GM11168 (cell line): Measurements from ENCODE around the gene KCNJ12.
"Not testable (repeated sequence)": the region's sequence is repeated elsewhere in the genome, so short reads cannot be mapped to it uniquely, and the experiment has no call there.

Experiments used
- in situ Hi-C: fragments of 300-500 bp; cut with MboI; formaldehyde crosslinking; loops from one replicate; pipeline ENCODE4 v1.12.0; 2022; ENCODE audit warnings: low sequenced_read_pairs; ENCODE audit not compliant: unreplicated experiment

Gene KCNJ12

DNA sequence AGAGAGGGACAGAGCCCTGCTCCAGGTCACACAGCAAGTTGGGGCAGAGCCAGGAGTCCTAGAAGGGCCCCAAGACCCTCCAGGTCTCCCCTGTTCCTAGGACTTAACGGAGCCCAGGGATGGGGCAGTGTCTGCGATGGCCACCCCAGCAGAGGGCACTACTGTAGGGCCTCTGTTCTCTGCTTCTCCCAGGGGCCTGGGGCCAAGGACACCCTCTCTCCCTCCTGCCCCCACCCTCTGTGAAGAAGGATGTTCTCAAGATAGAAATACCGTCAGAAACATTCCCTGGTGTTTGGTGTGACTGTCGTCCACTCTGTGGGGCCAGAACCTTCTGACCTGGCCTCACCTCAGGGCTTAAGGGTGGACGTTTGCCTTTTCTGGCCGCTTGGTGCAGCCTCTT, 28.4 kb downstream of the KCNJ12 start:
- in situ Hi-C loops, result not testable (repeated sequence)

DNA sequence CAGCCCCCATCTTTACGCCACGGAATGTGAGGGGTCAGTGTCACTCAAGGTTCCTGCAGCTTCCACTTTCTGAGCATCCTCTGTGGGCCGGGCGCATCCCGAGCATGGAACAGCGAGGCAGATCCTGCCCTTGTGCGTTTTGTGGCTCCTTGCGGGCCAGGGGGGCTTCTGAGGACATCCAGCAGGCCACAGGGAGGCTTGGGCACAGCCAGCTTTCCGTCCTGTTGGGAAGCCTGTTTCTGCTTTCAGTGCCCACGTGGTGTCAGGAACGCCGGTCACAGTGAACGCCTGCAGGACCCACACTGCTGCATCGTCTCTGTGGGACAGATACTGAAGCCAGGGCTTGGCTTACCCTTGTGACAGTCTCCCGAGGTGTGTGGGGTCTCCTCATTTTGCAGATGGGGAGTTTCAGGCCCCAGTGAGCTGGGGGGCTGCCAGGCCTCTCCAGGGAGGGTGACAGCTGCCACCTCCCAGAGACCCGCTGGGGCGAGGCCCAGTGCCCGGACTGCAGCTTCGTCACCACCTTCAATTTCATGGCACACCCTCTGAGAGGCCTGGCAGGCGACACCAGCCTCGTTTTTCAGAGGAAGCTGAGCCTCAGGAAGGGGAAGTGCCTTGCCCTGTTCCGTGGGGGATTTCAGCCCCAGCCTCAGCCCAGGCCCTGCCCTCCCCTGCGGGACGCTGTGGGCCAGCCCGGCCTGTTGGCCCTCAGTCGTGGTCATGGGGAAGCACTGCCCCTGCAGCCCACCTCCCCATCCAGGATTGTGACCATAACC, 29.0 kb downstream of the KCNJ12 start:
- in situ Hi-C loops, result not testable (repeated sequence)

DNA sequence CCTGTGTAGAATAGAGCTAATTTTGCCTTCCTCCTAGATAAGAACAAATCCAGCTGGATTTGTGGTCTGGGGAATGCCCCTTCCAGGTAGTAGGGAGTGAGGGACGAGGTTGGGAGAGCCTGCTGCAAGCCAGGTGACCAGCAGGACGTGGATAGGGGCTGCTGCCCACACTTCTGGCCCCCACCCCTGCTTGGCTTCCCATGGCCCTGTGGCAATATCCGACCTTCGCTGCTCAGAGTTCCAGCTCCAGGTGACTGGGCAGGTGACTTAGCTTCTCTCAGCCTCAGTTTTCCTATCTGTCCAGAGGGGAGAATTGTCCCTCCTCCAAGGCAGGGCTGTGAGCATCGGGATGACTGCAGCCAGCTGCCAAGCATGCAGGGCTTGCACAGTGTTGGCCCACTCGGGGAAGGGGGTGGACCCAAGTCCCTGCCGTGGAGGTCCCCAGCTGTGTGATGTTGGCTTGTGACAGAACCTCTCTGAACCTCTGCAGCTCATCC, 29.8 kb downstream of the KCNJ12 start:
- in situ Hi-C loops, result not testable (repeated sequence)

DNA sequence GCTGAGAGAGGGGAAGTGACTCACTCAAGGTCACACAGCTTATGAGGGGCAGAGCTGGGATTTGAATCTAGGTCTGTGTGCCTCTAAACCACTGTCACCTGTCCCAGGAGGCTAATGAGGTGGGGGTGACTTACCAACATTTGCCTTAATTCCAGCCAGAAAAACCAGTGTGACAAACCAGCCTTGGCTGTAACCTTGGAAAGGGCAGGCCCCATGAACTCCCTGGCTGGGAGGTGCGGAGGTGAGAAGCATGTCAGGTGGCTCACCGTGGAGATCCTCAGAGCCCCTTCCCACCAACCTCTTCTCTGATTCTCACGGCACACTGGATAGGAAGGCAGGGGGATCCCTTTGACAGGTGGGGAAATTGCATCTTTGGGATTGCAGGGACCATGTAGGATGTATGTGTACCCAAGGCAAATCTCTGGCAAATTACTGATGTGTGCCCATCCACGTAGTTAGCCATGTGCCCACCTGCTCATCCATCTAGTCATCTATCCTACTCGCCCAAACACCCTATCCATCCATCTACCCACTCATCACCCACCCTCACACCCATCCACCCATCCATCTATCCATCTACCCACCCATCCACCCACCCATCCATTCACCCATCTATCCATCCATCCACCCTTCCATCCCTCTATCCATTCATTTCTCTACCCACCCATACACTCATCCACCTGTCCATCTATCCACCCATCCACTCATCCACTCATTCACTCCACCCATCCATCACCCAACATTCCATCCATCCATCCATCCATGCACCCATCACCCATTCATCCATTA, 30.7 kb downstream of the KCNJ12 start:
- in situ Hi-C loops, result not testable (repeated sequence)

DNA sequence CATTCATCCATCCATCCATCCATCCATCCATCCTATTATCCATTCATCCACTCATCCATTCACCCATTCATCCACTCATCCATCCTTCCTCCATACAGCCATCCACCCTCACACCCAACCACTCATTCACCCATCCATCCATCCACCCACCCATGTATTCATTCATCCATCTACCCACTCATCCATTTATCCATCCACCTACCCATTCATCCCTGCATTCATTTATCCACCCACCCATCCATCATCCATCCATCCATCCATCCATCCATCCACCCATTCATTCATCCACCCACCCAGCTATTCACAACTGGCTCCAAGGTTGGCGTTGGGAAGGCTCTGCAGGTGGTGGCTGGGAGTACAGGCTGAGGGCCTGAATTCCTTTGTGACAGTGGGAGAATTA, 31.6 kb downstream of the KCNJ12 start:
- in situ Hi-C loops, result not testable (repeated sequence)

DNA sequence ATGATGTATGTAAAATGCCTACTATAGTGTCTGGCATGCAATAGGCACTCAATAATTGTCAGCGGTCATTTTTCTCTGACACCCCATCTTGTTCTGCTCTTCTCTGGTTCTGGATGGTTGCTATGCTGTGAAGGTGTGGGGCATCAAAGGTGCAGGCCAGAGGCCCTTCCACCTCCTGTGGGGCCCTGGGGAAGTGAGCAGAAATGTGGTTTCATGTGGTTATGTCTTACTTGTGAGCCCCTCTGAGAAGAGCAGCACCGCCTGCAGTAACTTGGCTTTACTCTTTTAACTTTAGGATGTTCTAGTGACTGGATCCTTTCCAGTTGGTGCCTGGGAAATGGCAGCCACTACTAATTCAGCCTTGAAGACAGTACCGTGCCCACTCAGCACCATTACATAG, 32.1 kb downstream of the KCNJ12 start:
- in situ Hi-C loops, result not testable (repeated sequence)

DNA sequence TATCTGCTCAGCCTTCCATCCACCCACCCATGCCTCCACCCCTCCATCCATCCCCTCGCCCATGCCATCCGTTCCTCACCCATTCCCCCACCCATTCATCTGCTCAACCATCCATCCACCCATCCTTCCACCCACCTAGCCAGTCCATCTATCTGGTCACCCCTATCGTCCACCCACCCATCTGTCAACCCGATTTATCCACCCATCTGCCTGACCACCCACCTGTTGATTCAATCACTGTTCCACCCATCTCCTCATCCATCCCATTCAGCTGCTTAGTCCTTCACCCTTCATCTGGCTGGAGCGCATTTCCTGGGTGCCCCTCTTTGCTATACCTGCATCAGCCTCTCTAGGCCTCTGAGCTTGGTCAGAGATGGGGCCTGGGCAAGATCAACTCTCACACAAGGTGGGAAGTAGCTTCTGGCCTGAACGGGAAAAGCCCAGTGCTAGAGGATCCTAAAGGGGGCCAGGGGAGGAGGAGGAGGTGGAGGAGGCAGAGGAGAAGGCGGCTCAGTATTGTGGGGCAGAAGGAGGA, 32.7 kb downstream of the KCNJ12 start:
- in situ Hi-C loops, result not testable (repeated sequence)

DNA sequence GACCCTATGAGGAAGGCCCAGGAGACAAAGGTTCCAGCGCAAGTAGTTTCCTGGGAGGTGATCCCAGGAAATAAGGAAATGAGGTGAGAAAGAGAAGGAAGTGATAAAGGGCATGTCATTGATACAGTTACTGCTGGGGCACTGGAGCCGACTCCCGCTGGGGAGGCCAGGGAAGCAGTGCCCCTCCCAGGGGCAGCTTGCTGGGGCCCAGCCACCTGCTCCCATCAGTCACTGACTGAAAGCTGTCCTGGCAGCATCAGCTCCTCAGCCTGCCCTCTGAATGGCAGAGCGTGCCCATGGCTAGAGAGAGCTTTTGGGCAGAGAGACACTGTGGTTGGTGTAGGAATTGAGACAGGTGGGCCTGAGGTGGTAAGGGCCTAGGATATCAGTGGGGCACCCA, 33.2 kb downstream of the KCNJ12 start:
- in situ Hi-C loops, result not testable (repeated sequence)

DNA sequence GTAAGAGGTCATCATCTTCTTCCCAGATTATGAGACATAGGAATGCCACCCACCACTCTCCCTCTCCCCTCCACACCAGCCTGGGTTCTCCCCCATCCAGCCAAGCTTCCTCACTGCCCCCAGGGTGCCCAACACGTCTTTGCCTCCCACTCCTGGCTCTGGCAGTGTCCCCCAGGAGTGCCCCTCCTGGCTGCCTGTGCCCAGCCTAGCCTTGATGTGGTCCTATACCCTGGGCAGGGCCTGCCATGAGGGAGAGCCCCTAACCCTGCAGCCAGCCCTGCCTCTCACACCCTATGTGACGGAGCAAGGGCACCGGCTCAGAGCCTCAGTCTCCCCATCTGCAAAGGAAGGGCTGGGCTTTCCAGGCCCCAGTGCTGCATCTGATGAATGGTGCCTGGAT, 33.8 kb downstream of the KCNJ12 start:
- in situ Hi-C loops, result not testable (repeated sequence)

DNA sequence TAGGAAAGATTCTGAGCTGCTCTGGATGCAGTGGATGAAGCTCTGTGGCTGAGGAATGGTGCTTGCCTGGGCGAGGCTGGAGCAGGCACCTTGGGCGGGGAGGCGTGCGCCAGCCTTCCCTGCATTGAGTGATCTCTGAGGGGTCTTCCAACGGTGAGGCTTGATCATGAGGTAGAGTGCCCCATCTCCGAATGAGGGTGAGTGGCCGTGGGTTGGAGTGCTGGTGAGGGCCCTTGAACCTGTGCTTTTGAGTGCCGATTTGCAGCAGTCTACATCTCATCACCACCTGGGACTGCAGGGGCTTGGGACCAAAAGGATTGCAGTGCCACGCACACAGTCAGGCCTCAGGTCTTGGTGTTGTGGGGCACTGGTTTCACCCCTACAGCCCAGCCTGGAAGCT, 34.2 kb downstream of the KCNJ12 start:
- in situ Hi-C loops, result not testable (repeated sequence)

DNA sequence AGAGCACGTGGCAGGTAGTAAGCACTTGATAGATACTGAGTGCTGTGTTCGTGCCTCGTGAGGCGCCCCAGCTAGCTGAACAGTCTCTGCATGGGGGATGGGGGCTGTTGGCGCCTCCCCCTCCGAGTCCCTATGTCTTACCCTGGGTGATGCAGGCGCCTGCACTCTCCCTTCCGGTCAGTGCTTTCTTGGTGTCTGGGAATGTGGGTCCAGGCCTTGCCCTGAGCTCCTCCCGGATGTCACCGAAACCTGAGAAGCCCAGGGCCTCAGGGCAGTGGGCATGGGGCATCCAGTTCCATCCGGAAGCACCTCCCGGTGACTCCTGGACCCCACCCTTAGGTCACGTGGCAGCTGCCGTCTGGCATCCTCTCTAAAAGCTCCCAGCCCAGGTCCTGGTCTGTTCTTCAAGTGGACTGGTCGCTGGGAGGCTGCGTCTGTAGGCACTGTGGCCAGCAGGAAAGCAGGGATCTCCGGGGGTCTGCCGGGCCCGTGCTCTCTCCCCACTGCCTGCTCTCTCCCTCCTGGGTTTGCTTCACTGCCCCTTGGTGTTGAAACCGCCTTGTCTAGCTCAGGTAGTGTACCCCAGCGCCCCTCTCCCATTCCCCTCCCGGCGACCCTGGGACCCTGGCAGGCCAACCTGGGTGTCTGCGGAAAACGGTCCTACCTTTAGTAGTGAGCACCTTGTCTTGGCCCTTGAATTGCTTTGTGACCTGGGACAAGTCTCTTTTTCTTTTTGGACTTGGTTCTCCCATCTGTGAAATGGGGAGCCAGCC, 34.9 kb downstream of the KCNJ12 start:
- in situ Hi-C loops, result not testable (repeated sequence)

DNA sequence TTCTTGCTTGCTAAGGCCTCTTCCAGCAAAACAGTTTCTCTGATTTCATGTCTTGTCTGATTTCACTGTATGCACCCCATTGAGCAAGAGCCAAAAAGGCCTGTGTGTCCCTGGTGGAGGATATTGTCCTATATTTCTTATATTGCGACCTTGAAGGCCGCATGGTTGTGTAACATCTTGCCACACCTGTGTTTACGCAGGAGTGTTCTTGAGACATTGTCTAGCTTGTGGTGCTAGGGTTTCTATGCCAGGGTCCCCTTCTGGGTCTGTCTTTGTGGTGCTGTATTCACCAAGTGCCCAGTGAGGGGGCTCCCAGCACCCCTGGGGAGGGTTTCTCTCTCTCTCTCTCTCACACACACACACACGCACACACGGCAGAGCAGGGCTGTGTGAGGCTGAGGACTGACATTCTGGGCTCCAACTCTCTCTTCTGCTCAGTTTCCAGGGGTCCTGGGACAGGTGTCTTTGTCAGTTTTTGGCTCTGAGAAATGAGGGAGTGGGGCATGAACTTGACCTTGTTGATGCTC, 35.6 kb downstream of the KCNJ12 start:
- in situ Hi-C loops, result not testable (repeated sequence)

DNA sequence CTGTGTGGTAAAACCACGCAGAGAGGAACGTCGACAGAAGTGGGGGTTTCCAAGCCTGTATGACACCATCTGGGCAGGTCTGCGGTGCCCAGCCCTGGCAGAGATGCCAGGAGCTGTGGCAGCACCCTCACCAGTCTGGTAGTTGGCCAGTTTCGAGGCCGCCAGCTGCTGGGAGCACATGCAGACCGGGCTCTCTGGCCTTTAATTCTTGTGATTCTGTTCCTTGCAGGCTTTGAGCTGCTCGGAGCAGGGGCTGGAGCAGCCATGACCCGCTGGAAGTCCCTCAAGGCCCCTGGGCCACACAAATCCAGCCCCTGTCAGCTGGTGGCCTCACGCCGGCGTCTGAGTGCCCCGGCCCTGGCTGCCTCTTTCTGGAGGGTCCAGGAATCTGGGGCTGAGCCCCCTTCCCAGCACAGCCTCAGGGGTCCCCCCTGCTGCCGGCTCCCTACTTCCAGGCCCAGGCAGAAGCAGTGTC, 36.1 kb downstream of the KCNJ12 start:
- in situ Hi-C loops, result not testable (repeated sequence)

DNA sequence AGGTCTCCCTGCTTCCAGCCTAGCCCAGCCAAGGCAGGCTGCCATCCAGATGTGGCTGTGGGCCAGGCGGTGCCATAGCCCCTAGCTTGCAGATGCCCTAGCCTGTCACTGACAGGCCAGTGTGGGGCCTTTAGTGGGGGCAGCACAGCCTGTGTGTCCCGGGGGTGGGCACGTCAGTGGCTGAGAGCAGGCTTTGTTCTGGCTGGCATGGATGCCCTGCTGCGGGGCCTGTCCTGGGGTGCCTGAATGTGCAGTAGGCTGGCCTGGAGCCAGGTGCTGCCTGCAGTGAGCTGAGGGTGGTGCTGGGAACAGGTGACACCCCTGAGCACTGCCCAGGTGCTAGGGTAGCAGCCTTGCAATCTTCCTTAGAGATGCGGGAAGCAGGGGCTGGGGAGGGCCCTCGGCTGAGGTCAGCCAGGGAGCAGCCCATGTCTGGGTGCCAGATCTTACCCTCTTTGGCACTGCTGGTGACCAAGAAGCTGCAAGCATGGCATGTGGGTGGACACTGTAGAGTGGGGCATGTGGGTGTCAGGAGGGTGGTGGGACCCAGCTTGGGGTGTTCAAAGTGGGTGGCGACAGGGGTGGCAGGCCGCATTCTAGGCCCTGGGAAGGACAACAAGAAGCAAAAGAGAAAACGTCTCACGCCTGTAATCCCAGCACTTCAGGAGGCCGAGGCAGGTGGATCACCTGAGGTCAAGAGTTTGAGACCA, 37.6 kb downstream of the KCNJ12 start:
- in situ Hi-C loops, result not testable (repeated sequence)

DNA sequence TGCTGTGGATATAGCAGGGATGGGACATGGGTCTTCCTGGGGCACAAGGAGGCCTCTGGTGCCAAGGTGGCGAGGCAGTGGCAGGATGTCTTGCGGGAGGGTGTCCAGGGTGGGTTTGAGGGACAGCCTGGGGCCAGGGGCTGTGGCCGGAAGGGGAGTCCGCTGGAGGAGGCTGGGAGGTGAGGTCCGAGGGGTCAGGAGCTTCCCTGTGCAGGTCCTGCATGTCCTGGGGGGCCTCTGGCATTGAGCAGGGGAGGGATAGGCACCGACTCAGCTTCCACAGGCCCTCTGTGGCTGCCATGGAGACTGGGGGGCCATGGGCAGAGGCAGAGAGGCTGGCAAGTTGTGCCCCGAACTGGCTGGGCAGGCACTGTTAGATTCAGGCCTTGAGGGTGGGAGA, 38.5 kb downstream of the KCNJ12 start:
- in situ Hi-C loops, result not testable (repeated sequence)

DNA sequence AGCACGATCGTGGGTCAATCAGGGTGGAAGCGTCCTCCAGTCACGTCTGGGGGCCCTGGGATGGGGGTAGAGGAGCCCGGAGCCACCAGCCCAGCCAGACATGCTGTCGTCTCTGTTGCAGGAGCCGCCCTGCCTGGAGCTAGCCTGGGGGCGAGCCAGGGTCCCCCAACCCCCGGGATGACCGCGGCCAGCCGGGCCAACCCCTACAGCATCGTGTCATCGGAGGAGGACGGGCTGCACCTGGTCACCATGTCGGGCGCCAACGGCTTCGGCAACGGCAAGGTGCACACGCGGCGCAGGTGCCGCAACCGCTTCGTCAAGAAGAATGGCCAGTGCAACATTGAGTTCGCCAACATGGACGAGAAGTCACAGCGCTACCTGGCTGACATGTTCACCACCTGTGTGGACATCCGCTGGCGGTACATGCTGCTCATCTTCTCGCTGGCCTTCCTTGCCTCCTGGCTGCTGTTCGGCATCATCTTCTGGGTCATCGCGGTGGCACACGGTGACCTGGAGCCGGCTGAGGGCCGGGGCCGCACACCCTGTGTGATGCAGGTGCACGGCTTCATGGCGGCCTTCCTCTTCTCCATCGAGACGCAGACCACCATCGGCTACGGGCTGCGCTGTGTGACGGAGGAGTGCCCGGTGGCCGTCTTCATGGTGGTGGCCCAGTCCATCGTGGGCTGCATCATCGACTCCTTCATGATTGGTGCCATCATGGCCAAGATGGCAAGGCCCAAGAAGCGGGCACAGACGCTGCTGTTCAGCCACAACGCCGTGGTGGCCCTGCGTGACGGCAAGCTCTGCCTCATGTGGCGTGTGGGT, 39.2 kb downstream of the KCNJ12 start:
- in situ Hi-C loops, result not testable (repeated sequence)

DNA sequence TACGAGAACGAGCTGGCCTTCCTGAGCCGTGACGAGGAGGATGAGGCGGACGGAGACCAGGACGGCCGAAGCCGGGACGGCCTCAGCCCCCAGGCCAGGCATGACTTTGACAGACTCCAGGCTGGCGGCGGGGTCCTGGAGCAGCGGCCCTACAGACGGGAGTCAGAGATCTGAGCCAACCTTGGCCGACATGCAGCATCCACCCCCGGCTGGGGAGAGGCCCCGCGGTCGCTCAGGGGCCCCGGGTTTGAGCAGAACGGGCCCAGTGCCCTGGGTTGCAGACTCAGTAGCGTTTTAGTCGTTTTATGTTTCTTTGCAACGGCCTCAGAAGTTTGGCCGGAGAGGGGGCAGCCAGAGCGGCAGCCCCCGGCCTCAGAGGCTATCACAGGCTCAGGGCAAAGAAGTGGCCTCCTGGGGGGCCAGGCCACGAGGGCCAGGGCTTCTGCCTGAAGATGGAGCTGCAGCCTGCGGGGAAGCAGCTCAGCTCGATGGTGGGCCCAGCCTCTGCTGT, 40.4 kb downstream of the KCNJ12 start:
- in situ Hi-C loops, result not testable (repeated sequence)

DNA sequence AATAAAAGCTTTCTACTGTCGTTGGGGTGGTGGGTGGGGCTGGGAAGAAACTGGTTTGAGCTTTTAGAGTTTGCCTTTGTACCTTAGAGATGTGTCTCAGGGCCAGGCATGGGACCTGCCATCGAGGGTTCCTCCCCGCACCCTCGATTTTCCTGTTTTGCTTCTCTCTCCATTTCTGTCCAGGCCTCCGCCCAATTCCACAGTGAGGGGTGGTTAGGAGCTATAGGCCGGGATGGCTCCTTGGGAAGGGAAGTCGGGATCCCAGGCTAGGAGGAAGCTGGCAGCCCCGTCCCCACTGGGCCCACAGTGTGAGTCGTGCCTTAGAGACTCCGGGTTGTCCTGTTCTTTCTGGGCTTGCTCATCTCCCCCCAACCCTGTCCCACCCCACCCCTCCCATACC, 41.2 kb downstream of the KCNJ12 start:
- in situ Hi-C loops, result not testable (repeated sequence)
